Measurements from ENCODE around the gene KLRB1. TPM values are rescaled to one million over a fixed set of nuclear protein-coding genes. Genes with fewer than 3 reads are reported as not detected.
"Not testable (repeated sequence)": the region's sequence is repeated elsewhere in the genome, so short reads cannot be mapped to it uniquely, and the experiment has no call there.

The KLRB1 gene
- total RNA-seq, 2 donors from 2014 or later = 1.7 to 2.6 TPM

- H3K9ac ChIP-seq (ENCODE audit: low read depth in 2 of 2, low read length in 2 of 2) = peak overlapping the region; percentile 74 to 83
- H3K4me1 ChIP-seq = no peaks in the 10 kb centered on the region
- DNase-seq = peak; percentile 86
- no peak for TF ChIP-seq CTCF (IDR thresholded peaks at IDR 0.05)
- no peaks in the 10 kb centered on the region for H3K27me3 ChIP-seq
- H3K27ac ChIP-seq = peak overlapping the region; percentile 93
- peak overlapping the region; percentile 68 for H3K4me3 ChIP-seq
- no peaks in the 10 kb centered on the region for H3K36me3 ChIP-seq
- intact Hi-C loops (cut with DNase I) = no loop called here
- H3K9me3 ChIP-seq = no peaks in the 10 kb centered on the region
Measured at GRCh38 chr12:9647825-9648700, 40.3 kb upstream of the KLRB1 start.

DNA sequence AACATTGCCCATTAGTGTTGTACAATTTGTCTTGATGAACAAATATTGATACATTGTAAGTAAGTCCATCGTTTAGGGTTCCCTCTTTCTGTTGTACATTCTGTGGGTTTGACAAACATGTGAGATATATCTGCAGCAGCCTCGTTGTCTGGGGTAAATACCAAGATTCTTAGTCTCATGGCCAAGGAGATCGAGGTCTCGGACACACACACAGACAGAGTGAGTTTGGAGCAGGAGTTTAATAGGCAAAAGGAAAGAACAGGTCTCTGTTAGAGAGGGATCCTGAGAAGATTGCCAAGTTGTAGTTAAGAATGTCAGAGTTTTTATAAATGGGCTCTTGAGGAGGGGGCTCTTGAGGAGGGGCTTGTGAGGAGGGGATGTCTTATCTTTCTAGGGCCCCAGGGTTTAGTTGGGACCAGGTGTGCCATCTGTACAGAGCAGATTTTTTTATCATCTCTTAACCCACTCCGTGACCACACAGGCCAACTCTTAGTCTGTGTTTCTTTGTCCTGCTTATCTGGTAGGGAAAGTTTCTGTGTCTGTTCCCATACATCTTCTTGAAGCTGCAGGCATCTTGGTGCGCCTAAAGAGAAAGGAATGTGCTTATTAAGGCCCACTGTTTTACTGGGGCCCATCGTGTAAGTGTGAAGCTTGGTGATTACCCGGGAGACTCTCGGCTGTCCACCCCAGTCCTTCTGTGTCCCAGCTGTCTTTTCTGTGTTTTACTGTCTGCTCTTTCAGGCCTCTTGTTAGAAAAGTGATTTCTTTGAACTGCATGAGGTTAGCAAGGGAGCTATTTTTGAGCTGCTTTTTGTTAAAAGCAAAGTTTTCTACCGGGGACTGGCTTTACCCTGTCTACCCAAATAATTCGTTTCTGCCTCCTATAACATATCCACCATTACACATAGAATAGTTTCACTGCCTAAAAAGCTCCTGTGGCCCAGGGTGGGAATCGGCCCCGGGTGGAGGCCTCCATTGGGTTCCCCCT, 39.4 kb upstream of the KLRB1 start:
- no peak for TF ChIP-seq CTCF (IDR thresholded peaks at IDR 0.05)
- Histone ChIP-seq H3K27me3 (no peaks in the 10 kb centered on the region), H3K36me3 (no peaks in the 10 kb centered on the region), H3K27ac (peak overlapping the region; percentile 93), H3K4me1 (no peaks in the 10 kb centered on the region), H3K9me3 (no peaks in the 10 kb centered on the region), H3K9ac (ENCODE audit: low read depth in 2 of 2, low read length in 2 of 2) (peak overlapping the region; percentile 74 to 83), H3K4me3 (peak overlapping the region; percentile 68)
- intact Hi-C loops (cut with DNase I) = no loop called here
- no peak for DNase-seq

GRCh38 chr12:9644985-9645551, 37.4 kb upstream of the KLRB1 start:
- H3K27me3 ChIP-seq; H3K27ac ChIP-seq; DNase-seq; H3K4me1 ChIP-seq; H3K9me3 ChIP-seq; intact Hi-C loops (cut with DNase I); H3K36me3 ChIP-seq; H3K9ac ChIP-seq (ENCODE audit: low read depth in 2 of 2, low read length in 2 of 2); H3K4me3 ChIP-seq: not testable (repeated sequence)

GRCh38 chr12:9643266-9643660, 35.5 kb upstream of the KLRB1 start:
- Histone ChIP-seq H3K9ac (ENCODE audit: low read depth in 2 of 2, low read length in 2 of 2) (no peak overlapping the region), H3K9me3 (no peaks in the 10 kb centered on the region), H3K36me3 (no peaks in the 10 kb centered on the region), H3K4me1 (no peaks in the 10 kb centered on the region), H3K4me3 (no peak overlapping the region), H3K27me3 (no peaks in the 10 kb centered on the region), H3K27ac (no peak overlapping the region)
- intact Hi-C loops (cut with DNase I) = no loop called here
- no peak for TF ChIP-seq CTCF (IDR thresholded peaks at IDR 0.05)
- no peak for DNase-seq

- Histone ChIP-seq H3K27me3 (no peaks in the 10 kb centered on the region), H3K4me1 (no peaks in the 10 kb centered on the region), H3K4me3 (no peak overlapping the region), H3K27ac (no peak overlapping the region), H3K36me3 (no peaks in the 10 kb centered on the region), H3K9me3 (no peaks in the 10 kb centered on the region), H3K9ac (ENCODE audit: low read depth in 2 of 2, low read length in 2 of 2) (no peak overlapping the region)
- DNase-seq = no peak
- intact Hi-C loops (cut with DNase I) = no loop called here
- TF ChIP-seq CTCF (IDR thresholded peaks at IDR 0.05) = no peak
Measured at GRCh38 chr12:9642606-9643265, 35.0 kb upstream of the KLRB1 start.
